VCaP (cell line): ENCODE data around the gene CFAP43.

Experiments used
- H3K27ac ChIP-seq: fragments of 450-650 bp; 2 replicates; pipeline ENCODE4 v1.5.1; 2017
- CTCF ChIP-seq: fragments of 450-650 bp; conservative IDR thresholded peaks from 2 replicates; pipeline ENCODE4 v1.5.1; 2017; ENCODE audit warnings: mild to moderate bottlenecking, moderate library complexity

CFAP43 gene

DNA sequence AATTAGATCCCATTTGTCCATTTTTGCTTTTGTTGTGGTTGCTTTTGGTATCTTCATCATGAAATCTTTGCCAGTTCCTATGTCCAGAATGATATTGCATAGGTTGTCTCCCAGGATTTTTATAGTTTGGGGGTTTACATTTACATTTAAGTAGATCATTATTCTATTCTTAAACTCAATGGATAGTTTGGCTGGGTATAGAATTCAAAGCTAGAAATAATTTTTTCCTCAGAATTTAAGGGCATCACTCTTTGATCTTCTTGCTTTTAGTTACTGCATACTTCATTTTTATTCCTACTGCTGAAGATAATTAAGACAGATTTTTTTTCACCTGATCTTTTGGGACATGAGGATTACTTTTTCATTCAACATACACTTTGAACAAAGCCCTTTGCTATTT is 80.4 kb downstream of the CFAP43 start:
- no peak for TF ChIP-seq CTCF
- no peak overlapping the region for H3K27ac ChIP-seq

- no peak for TF ChIP-seq CTCF
- no peak overlapping the region for H3K27ac ChIP-seq
These were observed 82.0 kb downstream of the CFAP43 start for GRCh38 chr10:104150139-104150538.

GRCh38 chr10:104146882-104147281 is 85.3 kb downstream of the CFAP43 start:
- no peak overlapping the region for H3K27ac ChIP-seq
- TF ChIP-seq CTCF = no peak

- no peak for TF ChIP-seq CTCF
- no peak overlapping the region for H3K27ac ChIP-seq
These were observed 87.2 kb downstream of the CFAP43 start for GRCh38 chr10:104144931-104145330.

DNA sequence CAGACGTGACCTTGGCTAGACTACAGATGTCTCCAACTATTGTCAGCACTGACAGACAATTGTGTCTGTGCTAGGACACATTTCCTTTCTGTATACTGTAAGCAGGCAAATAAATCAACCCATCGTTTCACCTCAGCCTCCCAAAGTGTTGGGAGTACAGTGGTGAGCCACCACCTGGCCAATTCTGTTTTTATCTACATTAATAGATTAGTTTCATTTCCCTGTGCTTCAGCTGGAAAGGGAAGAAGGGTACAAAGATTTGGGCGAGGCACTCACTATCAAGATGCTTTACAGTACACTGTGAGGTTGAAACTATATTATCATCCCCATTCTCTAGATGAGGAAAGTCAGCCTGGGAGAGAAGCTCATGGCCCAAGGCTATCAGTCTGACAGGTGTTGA is 88.3 kb downstream of the CFAP43 start:
- no peak for TF ChIP-seq CTCF
- H3K27ac ChIP-seq = no peak overlapping the region

DNA sequence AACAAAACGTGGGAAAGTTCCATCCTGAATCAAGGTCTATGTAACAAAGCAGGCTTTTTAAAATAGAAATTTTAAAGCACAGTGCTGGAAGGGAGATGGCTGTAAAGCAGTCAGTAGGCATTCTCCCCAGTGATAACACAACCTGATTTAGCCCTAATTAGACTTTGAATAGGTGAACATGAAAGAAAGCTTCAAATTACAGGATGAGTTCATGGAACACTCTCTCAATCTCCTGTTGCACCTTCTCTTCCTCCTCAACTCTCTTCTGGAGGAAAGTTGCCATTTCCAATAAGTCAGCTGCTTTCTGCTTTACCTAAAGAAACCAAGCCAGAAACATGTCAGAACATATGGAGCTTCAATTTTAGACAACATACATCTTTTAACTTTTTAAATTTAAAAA is 90.1 kb downstream of the CFAP43 start:
- TF ChIP-seq CTCF = no peak
- no peak overlapping the region for H3K27ac ChIP-seq

DNA sequence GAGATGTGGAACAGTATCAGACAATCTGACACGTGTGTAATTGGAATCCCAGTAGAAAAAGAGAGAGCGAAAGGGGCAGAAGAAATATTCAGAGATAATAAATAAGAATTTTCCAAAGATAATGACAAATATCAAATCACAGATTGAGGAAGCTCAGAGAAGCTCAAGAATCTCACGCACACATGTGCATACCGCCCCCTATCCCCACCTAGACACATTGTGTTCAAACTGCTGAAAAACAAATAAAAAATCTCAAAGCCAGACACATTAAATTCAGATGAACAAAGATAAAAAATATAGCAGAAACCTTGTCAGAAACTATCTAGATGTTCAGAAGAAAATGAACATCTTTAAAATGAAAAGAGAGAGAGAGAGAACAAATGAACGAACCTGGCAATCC is 92.9 kb downstream of the CFAP43 start:
- peak; percentile 35 for TF ChIP-seq CTCF
- H3K27ac ChIP-seq = no peak overlapping the region

GRCh38 chr10:104138131-104138530 is 94.0 kb downstream of the CFAP43 start:
- no peak for TF ChIP-seq CTCF
- H3K27ac ChIP-seq = no peak overlapping the region
